GM18511 (cell line): Measurements from ENCODE around the gene CCBE1.
"Not testable (repeated sequence)": the region's sequence is repeated elsewhere in the genome, so short reads cannot be mapped to it uniquely, and the experiment has no call there.

Experiments used
- ATAC-seq: cut with Tn5 transposase; IDR thresholded peaks from one replicate; pipeline ENCODE4 v1.9.1; 2021; ENCODE audit warnings: mild to moderate bottlenecking, moderate library complexity; ENCODE audit not compliant: unreplicated experiment

CCBE1 gene

GRCh38 chr18:59658941-59659340 is 38.3 kb downstream of the CCBE1 start:
- ATAC-seq: no peak

DNA sequence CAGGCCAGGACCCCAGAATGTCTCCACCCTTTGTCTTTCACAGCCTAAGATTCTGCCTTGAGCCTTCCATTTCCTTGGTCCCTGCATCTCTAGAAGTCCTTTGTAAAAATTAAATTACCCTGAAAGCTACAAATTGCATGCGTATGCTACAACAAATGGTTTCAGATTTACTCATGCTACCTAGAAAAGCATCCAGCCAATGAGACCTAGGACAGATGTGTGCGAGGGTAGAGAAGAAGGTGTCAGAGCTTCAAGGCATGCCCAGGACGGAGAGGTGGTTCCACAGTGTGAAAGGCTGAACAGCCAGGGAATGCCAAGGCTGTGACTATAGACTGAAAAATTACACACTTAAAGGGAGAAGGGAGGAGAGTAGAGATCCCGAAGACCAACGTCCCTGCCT is 40.2 kb downstream of the CCBE1 start:
- ATAC-seq: no peak

DNA sequence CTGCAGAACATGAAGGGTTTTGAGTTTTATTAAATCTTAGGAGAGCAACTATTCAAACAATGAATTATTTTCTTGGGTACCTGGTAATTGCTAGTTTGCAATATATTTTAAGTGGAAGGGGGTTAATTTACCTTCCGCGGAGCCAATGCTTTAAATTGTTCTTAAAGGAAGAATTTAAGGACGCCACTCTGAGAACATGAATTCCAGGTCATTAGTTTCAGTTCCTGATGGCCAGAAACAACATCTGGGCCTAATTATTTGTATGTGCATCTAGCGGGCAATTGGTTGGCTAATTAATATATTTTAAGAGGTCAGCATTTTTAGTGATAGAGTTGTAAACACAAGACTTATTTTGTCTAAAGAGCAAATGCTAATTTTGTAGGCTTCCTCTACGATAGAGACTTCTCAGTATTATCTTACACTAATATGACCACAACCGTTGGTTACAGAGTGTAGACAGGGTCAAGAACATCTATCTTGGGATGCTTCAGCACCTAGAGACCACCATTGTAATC is 40.8 kb downstream of the CCBE1 start:
- no peak for ATAC-seq

DNA sequence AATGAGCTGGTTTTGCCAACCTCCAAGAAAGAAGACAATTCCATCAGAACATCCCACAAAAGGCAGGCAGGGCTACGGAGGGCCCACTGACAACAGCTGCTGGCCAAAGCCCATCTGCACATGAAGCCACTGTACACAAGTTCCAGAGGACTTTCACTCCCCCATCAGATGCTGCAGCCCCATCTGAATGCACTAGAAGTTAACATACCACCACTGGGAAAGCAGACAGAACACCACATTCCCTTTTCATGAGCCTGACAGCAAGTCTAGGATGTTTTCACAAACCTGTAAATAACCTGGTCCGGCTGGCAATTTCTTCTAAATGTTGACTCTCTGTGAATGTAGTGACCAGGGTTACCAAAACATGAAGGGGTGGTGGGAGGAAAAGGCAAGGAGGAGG is 41.5 kb downstream of the CCBE1 start:
- no peak for ATAC-seq

- ATAC-seq: no peak
These were observed 46.2 kb downstream of the CCBE1 start for GRCh38 chr18:59651071-59651470.

- no peak for ATAC-seq
These were observed 46.9 kb downstream of the CCBE1 start for GRCh38 chr18:59650266-59650820.

DNA sequence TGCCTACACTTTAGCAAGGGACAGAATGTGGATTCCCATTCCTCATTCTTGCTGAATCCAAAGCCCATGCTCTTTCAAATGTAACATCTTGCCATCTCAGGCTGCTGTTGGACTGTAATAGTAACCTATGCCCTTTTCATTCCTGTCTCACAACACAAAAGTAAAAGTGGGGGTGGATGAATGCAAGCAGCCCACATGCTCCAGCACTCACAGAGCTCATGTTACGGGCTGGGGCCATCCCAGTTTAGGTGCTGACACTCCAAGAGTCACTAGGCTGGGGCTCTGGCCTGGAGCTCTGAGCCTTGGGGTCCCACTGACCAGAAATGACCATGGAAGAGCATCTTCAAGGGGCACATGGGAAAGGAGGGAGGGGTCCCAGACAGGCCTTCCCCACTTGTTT is 47.6 kb downstream of the CCBE1 start:
- no peak for ATAC-seq

DNA sequence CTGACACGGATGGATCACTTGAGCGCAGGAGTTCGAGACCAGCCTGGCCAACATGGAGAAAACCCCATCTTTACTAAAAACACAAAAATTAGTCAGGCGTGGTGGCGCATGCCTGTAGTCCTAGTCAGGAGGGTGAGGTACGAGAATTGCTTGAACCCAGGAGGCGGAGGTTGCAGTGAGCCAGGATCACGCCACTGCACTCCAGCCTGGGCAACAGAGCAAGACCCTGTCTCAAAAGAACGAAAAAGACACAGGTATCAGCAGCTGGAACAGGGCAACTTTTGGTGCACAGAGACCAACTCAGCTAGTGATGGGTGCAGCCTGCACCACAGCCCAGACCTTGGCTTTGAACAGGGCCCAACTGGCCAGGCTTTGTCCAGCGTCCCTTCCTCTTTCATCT is 48.8 kb downstream of the CCBE1 start:
- not testable (repeated sequence) for ATAC-seq

DNA sequence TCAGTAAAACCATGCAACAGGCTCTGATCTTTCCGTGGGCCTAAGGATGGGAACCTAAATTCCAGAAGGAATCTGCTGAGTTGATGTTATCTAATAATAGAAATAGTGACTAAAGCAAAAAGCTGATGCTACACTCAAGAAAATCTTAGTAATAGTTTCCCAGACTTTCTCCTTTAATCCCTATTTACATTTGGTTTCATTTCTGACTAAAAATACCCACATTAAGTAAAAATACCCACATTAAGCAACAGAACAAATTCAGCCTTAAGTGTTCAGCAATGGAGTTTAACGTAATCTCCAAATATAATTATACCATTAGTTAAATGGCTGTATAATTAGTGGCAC is 50.3 kb downstream of the CCBE1 start:
- ATAC-seq: no peak

DNA sequence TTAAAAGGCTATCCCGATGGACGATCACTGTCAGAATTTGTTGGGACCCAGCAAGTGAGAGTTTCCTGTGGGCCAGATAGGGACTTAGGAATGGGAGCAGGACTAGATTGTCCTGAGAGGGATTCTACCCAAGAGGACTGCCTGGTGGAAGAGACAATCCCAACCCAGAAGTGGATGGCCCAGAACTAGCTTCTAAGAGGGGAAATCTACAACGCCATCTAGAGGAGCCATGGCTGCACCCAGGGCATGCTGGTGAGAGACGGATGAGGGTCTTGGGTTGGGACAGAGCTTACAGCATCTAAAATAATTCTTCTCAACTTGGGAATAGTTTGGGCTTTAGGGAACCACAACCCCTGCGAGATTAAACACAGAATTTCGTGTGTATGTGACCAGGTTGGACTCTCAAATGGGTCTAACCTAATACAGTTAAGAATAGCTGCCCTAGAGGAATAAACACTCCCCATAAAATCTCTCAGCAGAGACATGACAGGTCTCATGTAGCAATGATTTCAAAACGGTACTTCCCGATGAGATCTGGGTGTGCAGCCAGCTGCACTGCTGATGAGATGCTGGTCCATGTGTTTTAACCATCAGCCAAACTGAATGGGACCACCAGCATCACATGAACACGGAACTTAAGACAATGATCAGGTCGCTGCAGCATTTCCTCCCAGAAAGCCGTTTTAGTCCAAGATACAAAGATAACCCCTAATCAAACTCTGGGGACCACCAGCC is 50.8 kb downstream of the CCBE1 start:
- no peak for ATAC-seq

DNA sequence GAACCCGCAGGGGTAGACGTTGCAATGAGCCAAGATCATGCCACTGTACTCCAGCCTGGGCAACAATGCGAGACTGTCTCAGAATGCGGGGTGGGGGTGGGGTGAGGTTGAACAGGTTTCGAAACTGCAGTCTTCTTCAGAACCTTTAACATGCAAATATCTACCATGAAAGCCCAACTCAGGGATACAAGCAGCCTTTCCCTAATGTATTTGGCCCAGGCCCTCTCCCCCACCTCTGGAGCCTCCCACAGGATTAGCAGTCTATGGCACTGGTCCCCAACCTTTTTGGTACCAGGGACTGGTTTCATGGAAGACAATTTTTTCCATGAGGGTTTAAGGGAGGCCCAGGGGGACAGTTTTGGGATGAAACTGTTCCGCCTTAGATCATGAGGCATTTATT is 53.5 kb downstream of the CCBE1 start:
- ATAC-seq: no peak

DNA sequence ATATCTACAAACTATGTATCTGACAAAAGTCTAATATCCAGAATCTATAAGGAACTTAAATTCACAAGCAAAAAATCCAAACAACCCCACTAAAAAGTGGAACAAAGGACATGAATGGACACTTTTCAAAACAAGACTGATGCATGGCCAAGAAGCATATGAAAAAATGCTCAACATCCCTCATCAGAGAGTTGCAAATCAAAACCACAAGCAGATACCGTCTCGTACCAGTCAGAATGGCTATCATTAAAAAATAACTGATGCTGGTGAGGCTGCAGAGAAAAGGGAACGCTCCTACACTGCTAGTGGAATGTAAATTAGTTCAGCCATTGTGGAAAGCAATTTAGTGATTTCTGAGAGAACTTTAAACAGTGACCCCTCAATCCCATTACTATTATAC is 56.5 kb downstream of the CCBE1 start:
- no peak for ATAC-seq

GRCh38 chr18:59639821-59640220 is 57.4 kb downstream of the CCBE1 start:
- ATAC-seq: no peak

GRCh38 chr18:59639136-59639535 is 58.1 kb downstream of the CCBE1 start:
- ATAC-seq: no peak

- ATAC-seq: no peak
These were observed 63.2 kb downstream of the CCBE1 start for GRCh38 chr18:59633961-59634485.

DNA sequence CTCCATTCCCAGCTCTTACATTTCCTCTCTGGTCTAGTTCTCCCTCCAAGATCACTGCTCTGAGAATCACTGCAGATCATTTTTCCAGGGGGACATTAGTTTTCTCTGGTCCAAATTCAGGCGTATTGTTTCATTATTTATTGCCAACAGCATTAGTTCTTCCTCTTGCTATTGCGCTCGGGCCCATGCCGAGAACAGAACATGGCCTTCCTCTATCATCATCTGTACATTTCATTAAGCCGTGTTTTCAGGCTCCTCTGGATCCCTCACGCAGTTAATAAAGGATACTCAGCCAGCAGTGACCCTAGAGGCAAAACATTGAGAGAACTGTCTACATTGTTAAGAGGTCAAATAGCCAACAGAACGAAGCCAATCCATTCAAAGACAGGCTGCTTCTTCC is 63.9 kb downstream of the CCBE1 start:
- ATAC-seq: no peak

GRCh38 chr18:59631583-59632181 is 65.5 kb downstream of the CCBE1 start:
- ATAC-seq: no peak

DNA sequence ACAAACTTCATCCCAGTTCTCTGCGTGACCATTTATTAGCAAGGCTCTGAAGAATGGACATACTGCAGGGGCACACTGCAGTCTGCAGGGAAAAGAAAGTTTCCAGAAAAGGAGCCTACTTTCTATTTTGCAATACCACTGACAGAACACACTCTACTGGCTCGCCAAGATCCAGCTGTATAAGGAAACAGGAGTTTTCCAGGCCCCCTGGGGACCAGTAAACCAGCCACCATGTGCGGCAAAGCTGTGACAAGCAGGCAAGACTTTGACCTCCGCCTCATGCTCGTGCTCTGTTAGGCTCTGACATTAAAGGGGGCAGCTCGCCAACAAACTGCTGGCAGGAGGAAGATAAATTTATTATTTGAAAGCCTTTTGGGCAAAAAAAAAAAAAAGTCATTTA is 67.3 kb downstream of the CCBE1 start:
- ATAC-seq: no peak

- ATAC-seq: no peak
These were observed 68.2 kb downstream of the CCBE1 start for GRCh38 chr18:59628995-59629394.

DNA sequence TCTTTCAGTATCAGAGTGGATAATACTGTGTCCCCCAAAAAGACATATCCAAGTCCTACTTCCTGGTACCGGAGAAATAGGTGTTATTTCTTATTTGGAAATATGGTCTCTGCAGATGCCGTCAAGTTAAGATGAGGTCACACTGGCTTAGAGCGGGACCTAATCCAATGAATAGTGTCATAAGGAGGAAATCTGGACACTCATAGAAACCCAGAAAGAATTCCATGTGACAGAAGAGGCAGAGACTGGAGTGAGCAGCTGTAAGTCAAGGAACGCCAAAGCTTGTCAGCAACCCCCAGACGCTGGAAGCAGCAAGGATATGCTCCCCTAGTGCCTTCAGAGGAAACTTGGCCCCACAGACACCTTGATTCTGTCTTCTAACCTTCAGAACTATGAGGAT is 69.8 kb downstream of the CCBE1 start:
- ATAC-seq: no peak

GRCh38 chr18:59624369-59624765 is 72.9 kb downstream of the CCBE1 start:
- no peak for ATAC-seq
